ENCODE measurements around the gene BLTP2.

DNA sequence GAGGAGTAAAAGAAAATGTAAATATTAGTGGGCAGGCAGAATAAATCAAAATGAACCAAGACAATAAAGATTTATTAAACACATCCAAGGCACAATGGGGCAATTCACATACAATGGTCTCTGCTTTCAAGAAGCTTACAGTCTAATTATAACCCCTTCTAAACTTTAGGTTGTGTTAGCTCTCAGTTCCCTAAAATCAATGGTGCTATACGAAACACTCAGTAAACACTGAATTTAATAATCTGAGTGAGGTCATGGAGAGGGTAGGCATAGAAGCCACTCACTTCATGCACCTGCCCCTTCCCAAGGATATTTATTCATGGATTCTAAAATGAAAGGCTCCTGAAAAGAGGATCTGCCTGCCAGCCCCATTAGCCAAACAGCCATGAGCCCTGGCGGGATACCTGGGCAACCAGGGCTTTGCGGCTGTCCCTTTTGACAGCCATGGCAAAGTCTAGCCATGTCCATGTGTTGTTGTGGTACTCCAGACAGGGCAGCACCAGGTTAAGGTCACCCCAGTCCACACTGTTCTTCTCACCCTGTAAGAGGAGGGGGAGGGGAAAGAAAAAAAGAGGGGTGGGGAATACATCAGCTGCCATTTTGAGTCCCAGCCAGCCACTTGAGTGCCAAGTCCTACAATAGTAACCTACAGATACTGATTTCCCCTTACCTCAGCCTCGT is 29.6 kb downstream of the BLTP2 start:
- TF ChIP-seq, protein P1, sequence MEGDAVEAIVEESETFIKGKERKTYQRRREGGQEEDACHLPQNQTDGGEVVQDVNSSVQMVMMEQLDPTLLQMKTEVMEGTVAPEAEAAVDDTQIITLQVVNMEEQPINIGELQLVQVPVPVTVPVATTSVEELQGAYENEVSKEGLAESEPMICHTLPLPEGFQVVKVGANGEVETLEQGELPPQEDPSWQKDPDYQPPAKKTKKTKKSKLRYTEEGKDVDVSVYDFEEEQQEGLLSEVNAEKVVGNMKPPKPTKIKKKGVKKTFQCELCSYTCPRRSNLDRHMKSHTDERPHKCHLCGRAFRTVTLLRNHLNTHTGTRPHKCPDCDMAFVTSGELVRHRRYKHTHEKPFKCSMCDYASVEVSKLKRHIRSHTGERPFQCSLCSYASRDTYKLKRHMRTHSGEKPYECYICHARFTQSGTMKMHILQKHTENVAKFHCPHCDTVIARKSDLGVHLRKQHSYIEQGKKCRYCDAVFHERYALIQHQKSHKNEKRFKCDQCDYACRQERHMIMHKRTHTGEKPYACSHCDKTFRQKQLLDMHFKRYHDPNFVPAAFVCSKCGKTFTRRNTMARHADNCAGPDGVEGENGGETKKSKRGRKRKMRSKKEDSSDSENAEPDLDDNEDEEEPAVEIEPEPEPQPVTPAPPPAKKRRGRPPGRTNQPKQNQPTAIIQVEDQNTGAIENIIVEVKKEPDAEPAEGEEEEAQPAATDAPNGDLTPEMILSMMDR (conservative IDR thresholded peaks at IDR 0.05) = no peak
- TF ChIP-seq ZFX (IDR thresholded peaks at IDR 0.05) = no peak
